22Rv1 (cell line): ENCODE data around the gene CD180.
A peak's percentile ranks its signal among the peaks of the same experiment; 100 is the strongest.

ENCODE experiments used
- H3K27ac ChIP-seq: fragments of 450-650 bp; 2 replicates; pipeline ENCODE4 v1.5.1; 2017
- CTCF ChIP-seq: fragments of 450-650 bp; IDR thresholded peaks from 2 replicates; pipeline ENCODE4 v1.5.1; 2017; ENCODE audit warnings: mild to moderate bottlenecking
- ZFX ChIP-seq: fragments of 450-650 bp; IDR thresholded peaks from 2 replicates; pipeline ENCODE4 v1.6.1; 2017; ENCODE audit warnings: antibody characterized with exemption, borderline replicate concordance

Gene CD180

GRCh38 chr5:67209141-67209771 is 12.7 kb upstream of the CD180 start:
- H3K27ac ChIP-seq = no peak overlapping the region
- TF ChIP-seq ZFX = no peak
- TF ChIP-seq CTCF = peak; percentile 85

- no peak overlapping the region for H3K27ac ChIP-seq
- TF ChIP-seq ZFX = no peak
Observed at GRCh38 chr5:67208403-67208802, 11.8 kb upstream of the CD180 start.

GRCh38 chr5:67206929-67207328 is 10.3 kb upstream of the CD180 start:
- no peak for TF ChIP-seq CTCF
- no peak for TF ChIP-seq ZFX

GRCh38 chr5:67206461-67206860 is 9.9 kb upstream of the CD180 start:
- no peak for TF ChIP-seq ZFX
- TF ChIP-seq CTCF = no peak
- no peak overlapping the region for H3K27ac ChIP-seq

More at GRCh38 chr5:67206929-67207328, 10.3 kb upstream of the CD180 start:
- no peak overlapping the region for H3K27ac ChIP-seq

GRCh38 chr5:67205981-67206380 is 9.4 kb upstream of the CD180 start:
- no peak overlapping the region for H3K27ac ChIP-seq
- no peak for TF ChIP-seq ZFX
- no peak for TF ChIP-seq CTCF

GRCh38 chr5:67204821-67205220 is 8.2 kb upstream of the CD180 start:
- H3K27ac ChIP-seq = no peak overlapping the region
- TF ChIP-seq CTCF = no peak
- TF ChIP-seq ZFX = no peak

GRCh38 chr5:67203701-67204074 is 7.1 kb upstream of the CD180 start:
- TF ChIP-seq CTCF = no peak
- TF ChIP-seq ZFX = no peak
- no peak overlapping the region for H3K27ac ChIP-seq

GRCh38 chr5:67202828-67203227 is 6.2 kb upstream of the CD180 start:
- H3K27ac ChIP-seq = no peak overlapping the region
- no peak for TF ChIP-seq ZFX
- no peak for TF ChIP-seq CTCF
